ENCODE measurements around the gene TESPA1. TPM values are rescaled to one million over a fixed set of nuclear protein-coding genes. Genes with fewer than 3 reads are reported as not detected.

The TESPA1 gene
- total and polyA plus RNA-seq, 2 experiments from 2014 or later, result 0.34 TPM; not detected in 1

DNA sequence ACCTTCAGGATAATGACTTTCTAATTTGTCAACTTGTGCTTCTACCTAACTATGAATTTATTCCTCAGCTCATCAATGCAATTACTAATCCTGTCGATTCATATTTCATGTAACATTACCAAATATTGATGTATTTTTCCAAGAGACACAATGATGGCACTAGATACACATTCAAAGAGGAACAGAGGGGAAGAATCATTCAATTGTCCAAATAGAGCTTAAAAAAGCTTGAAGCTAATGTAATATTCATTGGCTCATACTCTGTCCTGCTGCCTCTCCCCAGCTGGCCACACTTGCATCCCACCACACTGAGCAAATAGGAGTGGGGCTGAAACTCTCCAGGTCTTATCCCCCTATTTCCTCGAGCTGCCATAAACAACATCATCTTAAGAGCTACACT is 9.3 kb downstream of the TESPA1 start:
- H3K9me3 Mint-ChIP-seq, result no peaks in the 10 kb centered on the region
- H3K4me1 Mint-ChIP-seq, result peaks cover 20% of the 10 kb centered on the region
- no peak overlapping the region for H3K27ac ChIP-seq (ENCODE audit: low read depth)
- no peaks in the 10 kb centered on the region for H3K36me3 Mint-ChIP-seq (ENCODE audit: low read depth)
- H3K9me2 ChIP-seq (ENCODE audit: insufficient read depth), result no peaks in the 10 kb centered on the region
- H2AFZ ChIP-seq, result 0 out of 2 replicates have a peak overlapping the region, but pooled peaks have one; percentile 12
- no peak overlapping the region for H3K4me3 ChIP-seq
- peaks cover 13% of the 10 kb centered on the region; the same call in 1 of the 2 replicates for H3K4me1 ChIP-seq (ENCODE audit: insufficient read depth)
- TF ChIP-seq ZNF462 (CRISPR knock-in tag; IDR thresholded peaks at IDR 0.05), result no peak
- no peak for TF ChIP-seq NANOG (IDR thresholded peaks at IDR 0.05; ENCODE audit: borderline replicate concordance)
- no peak for TF ChIP-seq JUNB (IDR thresholded peaks at IDR 0.05; ENCODE audit: unreplicated experiment)
- no peak for TF ChIP-seq CREB1 (CRISPR knock-in tag; IDR thresholded peaks at IDR 0.05; ENCODE audit: low read depth)
- TF ChIP-seq ZNF114 (CRISPR knock-in tag; IDR thresholded peaks at IDR 0.05), result no peak
- no peak for TF ChIP-seq CTCF (conservative IDR thresholded peaks at IDR 0.05; ENCODE audit: low read depth in 2 of 2)
- TF ChIP-seq REST (IDR thresholded peaks at IDR 0.05; ENCODE audit: unreplicated experiment), result no peak
- no peak for TF ChIP-seq STAT1 (IDR thresholded peaks at IDR 0.05; ENCODE audit: unreplicated experiment)
- no peak for TF ChIP-seq EZH2phosphoT487 (IDR thresholded peaks at IDR 0.05; ENCODE audit: unreplicated experiment)
- no peak for TF ChIP-seq POLR2AphosphoS5 (IDR thresholded peaks at IDR 0.05; ENCODE audit: low read depth)
- no peak for TF ChIP-seq ZNF331 (CRISPR knock-in tag; IDR thresholded peaks at IDR 0.05; ENCODE audit: low read depth)
- TF ChIP-seq EZH2 (IDR thresholded peaks at IDR 0.05; ENCODE audit: low read depth, unreplicated experiment), result no peak
- no peak for TF ChIP-seq ETS1 (IDR thresholded peaks at IDR 0.05)
- H3F3A ChIP-seq (replicated peaks; ENCODE audit: low read depth), result no peaks in the 10 kb centered on the region
- H3K4me3 Mint-ChIP-seq, result no peak overlapping the region
- no peaks in the 10 kb centered on the region for H3K36me3 ChIP-seq (ENCODE audit: insufficient read depth)
- no peaks in the 10 kb centered on the region for H3K79me2 ChIP-seq (replicated peaks; ENCODE audit: insufficient read depth)
- H3K27me3 Mint-ChIP-seq (ENCODE audit: insufficient read depth, low read depth, poor library complexity), result peaks cover 3% of the 10 kb centered on the region
- no peaks in the 10 kb centered on the region for H4K20me1 ChIP-seq (replicated peaks; ENCODE audit: insufficient read depth)
- no peak for DNase-seq (ENCODE audit: low spot score)
- no peak overlapping the region for H3K27ac Mint-ChIP-seq
- no peaks in the 10 kb centered on the region for H3K27me3 ChIP-seq (ENCODE audit: insufficient read depth)
- no peak for ATAC-seq
- H3K4me2 ChIP-seq, result no peak overlapping the region

Measured in GM23338 (cell line).